HEK293 (cell line): ENCODE results near the gene ALG12.

Source experiments
- ELK4 ChIP-seq: IDR thresholded peaks from 2 replicates; pipeline ENCODE4 v1.6.1; 2011; ENCODE audit warnings: mild to moderate bottlenecking, low read depth, low read length, borderline replicate concordance
- TCF7L2 ChIP-seq: IDR thresholded peaks from 2 replicates; pipeline ENCODE4 v1.6.1; 2011; ENCODE audit warnings: low read depth, mild to moderate bottlenecking, inconsistent platforms, low read length, moderate library complexity, borderline replicate concordance
- ZEB2 ChIP-seq: fragments of 450-650 bp; formaldehyde crosslinking; IDR thresholded peaks from 2 replicates; pipeline ENCODE4 v1.5.1; 2016; ENCODE audit warnings: missing biosample characterization, missing genetic modification characterization
- ZNF501 ChIP-seq: fragments of 450-650 bp; formaldehyde crosslinking; IDR thresholded peaks from 2 replicates; pipeline ENCODE4 v1.5.1; 2016; ENCODE audit warnings: missing biosample characterization, missing genetic modification characterization
- ZNF660 ChIP-seq: fragments of 450-650 bp; IDR thresholded peaks from 2 replicates; pipeline ENCODE4 v1.5.1; 2018; ENCODE audit warnings: missing biosample characterization, mild to moderate bottlenecking, missing genetic modification characterization
- ZNF701 ChIP-seq: fragments of 450-650 bp; formaldehyde crosslinking; IDR thresholded peaks from 2 replicates; pipeline ENCODE4 v1.5.1; 2016; ENCODE audit warnings: missing biosample characterization, missing genetic modification characterization
- ZNF837 ChIP-seq: fragments of 450-650 bp; formaldehyde crosslinking; IDR thresholded peaks from 2 replicates; pipeline ENCODE4 v1.5.1; 2016; ENCODE audit warnings: missing biosample characterization, missing genetic modification characterization
- TF ChIP-seq, protein P1 (sequence below): fragments of 450-650 bp; formaldehyde crosslinking; IDR thresholded peaks from 2 replicates; pipeline ENCODE4 v1.5.1; 2016; ENCODE audit warnings: missing biosample characterization, missing genetic modification characterization

DNA sequence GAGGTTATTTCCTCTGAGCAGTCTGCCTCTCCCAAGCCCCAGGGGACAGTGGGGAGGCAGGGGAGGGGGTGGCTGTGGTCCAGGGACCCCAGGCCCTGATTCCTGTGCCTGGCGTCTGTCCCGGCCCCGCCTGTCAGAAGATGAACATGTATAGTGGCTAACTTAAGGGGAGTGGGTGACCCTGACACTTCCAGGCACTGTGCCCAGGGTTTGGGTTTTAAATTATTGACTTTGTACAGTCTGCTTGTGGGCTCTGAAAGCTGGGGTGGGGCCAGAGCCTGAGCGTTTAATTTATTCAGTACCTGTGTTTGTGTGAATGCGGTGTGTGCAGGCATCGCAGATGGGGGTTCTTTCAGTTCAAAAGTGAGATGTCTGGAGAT, 45.4 kb upstream of the ALG12 start:
- TF ChIP-seq ZNF501 (tag by site-specific recombination) (no peak), ZNF837 (tag by site-specific recombination) (no peak), ELK4 (no peak), TCF7L2 (no peak), ZEB2 (no peak), ZNF660 (tag by site-specific recombination) (no peak), ZNF701 (tag by site-specific recombination) (no peak)
- TF ChIP-seq, protein P1, sequence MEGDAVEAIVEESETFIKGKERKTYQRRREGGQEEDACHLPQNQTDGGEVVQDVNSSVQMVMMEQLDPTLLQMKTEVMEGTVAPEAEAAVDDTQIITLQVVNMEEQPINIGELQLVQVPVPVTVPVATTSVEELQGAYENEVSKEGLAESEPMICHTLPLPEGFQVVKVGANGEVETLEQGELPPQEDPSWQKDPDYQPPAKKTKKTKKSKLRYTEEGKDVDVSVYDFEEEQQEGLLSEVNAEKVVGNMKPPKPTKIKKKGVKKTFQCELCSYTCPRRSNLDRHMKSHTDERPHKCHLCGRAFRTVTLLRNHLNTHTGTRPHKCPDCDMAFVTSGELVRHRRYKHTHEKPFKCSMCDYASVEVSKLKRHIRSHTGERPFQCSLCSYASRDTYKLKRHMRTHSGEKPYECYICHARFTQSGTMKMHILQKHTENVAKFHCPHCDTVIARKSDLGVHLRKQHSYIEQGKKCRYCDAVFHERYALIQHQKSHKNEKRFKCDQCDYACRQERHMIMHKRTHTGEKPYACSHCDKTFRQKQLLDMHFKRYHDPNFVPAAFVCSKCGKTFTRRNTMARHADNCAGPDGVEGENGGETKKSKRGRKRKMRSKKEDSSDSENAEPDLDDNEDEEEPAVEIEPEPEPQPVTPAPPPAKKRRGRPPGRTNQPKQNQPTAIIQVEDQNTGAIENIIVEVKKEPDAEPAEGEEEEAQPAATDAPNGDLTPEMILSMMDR (tag by site-specific recombination) = no peak
